Thyroid gland (tissue), 4 donors: Measurements from ENCODE around the gene LRRC8B. TPM values are rescaled to one million over a fixed set of nuclear protein-coding genes. Genes with fewer than 3 reads are reported as not detected.

Source experiments
- DNase-seq, 2 donors: peaks; one replicate each; pipeline ENCODE4 v3.0.0-alpha.2; 2019
- H3K27ac ChIP-seq, 3 donors: fragments of 200-600 bp; sonication (generic); 1 replicate in 2 of 3; 2 replicates in 1 of 3; pipeline ENCODE4 v1.5.1; 2016 to 2019; ENCODE audit warnings: mild to moderate bottlenecking in 1 of 3, moderate library complexity in 1 of 3
- H3K27me3 ChIP-seq: fragments of 200-600 bp; sonication (generic); one replicate; pipeline ENCODE4 v1.5.1; 2019
- H3K36me3 ChIP-seq, 2 donors: fragments of 200-600 bp; sonication (generic); one replicate each; pipeline ENCODE4 v1.5.1; 2016 to 2019
- H3K4me1 ChIP-seq, 2 donors: fragments of 200-600 bp; sonication (generic); one replicate each; pipeline ENCODE4 v1.5.1; 2017 to 2019
- H3K4me3 ChIP-seq, 3 donors: fragments of 200-600 bp; sonication (generic); replicated peaks in 1 of 3; 1 replicate in 2 of 3; 2 replicates in 1 of 3; pipeline ENCODE4 v1.5.1; 2016; ENCODE audit warnings: mild to moderate bottlenecking in 1 of 3
- H3K9me3 ChIP-seq: fragments of 200-600 bp; sonication (generic); one replicate; pipeline ENCODE4 v1.5.1; 2017
- POLR2A ChIP-seq, 2 donors: fragments of 450-650 bp; IDR thresholded peaks; one replicate each; pipeline ENCODE4 v1.6.1; 2017; ENCODE audit warnings: antibody characterized with exemption in 2 of 2, mild to moderate bottlenecking in 2 of 2, moderate library complexity in 1 of 2
- WGBS, 2 donors: methylation state at CpG; one replicate each; pipeline ENCODE4 v1.1.5; 2017; 5-methylcytosine and 5-hydroxymethylcytosine counted together
- intact Hi-C: fragments of 100-400 bp; cut with DNase I; formaldehyde crosslinking; loops from one replicate; pipeline ENCODE4 v1.15.1; 2023
- total RNA-seq, 4 donors: library from RNA; depleted of rRNA; stranded (reverse); fragments of >200 nt; gene quantifications; one replicate each; pipeline ENCODE4 v1.2.3, GENCODE V29; 2016
- TF ChIP-seq, protein P1 (sequence below), 6 experiments: fragments of 200-600 bp in 3 of 6; fragments of 450-650 bp in 3 of 6; sonication (generic) in 3 of 6; IDR thresholded peaks; one replicate each; pipeline ENCODE4 v1.5.1; 2016 to 2019; ENCODE audit warnings: antibody characterized with exemption in 6 of 6, mild to moderate bottlenecking in 2 of 6, inconsistent platforms in 1 of 6, moderate library complexity in 1 of 6

LRRC8B gene
- total RNA-seq, 4 donors from 2014 or later: 11.5 to 27.8 (median 24.4) TPM

DNA sequence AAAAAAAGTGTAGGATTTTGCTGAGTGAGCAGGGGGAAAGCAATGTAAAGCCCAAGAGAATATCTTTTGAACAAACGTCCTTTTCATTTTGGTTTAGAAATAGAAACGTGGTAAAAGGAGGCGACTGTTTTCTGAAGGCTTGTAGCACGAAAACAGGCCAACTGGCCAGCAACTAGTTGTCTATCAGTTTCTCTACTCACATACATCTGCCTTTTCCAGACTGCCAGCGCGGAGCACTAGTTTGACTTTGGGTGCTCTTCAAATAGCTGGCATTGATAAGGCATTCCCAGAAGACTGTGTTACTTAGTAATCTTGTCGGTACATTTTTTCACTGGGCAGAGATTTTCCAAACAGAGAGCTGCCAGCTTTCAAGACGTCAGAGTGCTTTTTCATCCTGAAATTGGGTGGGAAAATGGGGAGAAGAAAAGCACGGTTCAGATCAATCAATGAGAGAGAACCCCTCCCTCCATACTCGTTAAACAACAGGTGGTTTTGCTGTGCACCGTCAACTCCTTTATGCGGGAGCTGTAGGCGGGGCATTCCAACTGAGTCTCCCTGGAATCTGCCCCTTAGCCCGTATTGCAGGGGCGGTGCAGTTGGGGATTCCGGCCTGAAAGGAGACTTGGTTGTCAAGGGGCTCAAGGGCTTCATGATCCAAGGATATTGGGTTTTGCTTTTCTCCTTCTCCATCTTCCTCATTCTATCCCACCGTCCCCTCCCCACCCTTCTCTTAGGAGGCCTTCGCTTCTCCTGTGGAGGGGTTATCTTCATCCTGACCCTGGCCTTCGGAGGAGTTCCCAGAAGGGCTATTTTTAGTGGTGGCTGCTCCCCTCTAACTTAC, 107.4 kb downstream of the LRRC8B start:
- Histone ChIP-seq H3K36me3 (no peaks in the 10 kb centered on the region), H3K4me1 (no peaks in the 10 kb centered on the region), H3K4me3 (peak overlapping the region; percentile 71 to 91 (median 72)), H3K27me3 (no peaks in the 10 kb centered on the region), H3K9me3 (no peaks in the 10 kb centered on the region), H3K27ac (peak overlapping the region; percentile 59 to 82 (median 62))
- no peak for DNase-seq
- no peak for TF ChIP-seq POLR2A (IDR thresholded peaks at IDR 0.05)
- TF ChIP-seq, protein P1, sequence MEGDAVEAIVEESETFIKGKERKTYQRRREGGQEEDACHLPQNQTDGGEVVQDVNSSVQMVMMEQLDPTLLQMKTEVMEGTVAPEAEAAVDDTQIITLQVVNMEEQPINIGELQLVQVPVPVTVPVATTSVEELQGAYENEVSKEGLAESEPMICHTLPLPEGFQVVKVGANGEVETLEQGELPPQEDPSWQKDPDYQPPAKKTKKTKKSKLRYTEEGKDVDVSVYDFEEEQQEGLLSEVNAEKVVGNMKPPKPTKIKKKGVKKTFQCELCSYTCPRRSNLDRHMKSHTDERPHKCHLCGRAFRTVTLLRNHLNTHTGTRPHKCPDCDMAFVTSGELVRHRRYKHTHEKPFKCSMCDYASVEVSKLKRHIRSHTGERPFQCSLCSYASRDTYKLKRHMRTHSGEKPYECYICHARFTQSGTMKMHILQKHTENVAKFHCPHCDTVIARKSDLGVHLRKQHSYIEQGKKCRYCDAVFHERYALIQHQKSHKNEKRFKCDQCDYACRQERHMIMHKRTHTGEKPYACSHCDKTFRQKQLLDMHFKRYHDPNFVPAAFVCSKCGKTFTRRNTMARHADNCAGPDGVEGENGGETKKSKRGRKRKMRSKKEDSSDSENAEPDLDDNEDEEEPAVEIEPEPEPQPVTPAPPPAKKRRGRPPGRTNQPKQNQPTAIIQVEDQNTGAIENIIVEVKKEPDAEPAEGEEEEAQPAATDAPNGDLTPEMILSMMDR (IDR thresholded peaks at IDR 0.05): no peak
- WGBS, 2 donors: 35 to 36% methylated on average over 19 of the region's 19 CpGs
- intact Hi-C loops: loop anchor here (5.0 kb wide), 1 partner anchor 130 kb away; no protein-coding TSS in a partner anchor

DNA sequence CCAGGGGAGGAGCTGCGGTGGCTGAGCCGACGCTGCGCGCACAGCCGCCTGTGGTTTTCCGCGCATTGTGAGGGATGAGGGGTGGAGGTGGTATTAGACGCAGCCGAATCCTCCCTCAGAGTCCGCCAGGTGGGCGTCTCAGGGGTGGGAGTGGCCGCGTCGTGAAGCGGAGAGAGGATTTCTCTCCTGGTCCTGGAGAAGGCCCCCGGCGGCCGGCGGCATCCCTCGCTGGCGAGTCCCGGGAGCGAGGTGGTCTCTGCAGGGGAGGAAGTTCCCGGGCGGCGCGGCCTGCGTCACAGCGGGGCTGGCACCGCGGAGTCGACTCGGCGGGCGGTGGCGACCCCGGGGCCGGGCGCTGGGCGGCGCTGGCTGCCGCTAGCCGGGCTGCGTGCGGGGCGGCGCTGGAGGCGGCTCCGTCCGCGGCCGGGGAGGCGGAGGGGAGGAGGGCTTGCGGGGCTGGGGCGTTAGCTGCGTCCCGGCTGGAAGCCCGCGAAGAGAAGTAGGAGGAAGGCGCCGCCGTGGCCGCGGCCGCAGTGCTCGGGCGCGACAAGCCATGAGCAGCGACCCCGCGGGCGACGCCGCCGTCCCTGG, 108.1 kb downstream of the LRRC8B start, which contains the start of gene LRRC8C:
Gene LRRC8C (plus strand): TSS at position 464 of the 591 bp plus-strand sequence. CDS start 53,354 bp downstream, outside the sequence.
- peak; percentile 71 to 76 for DNase-seq
- intact Hi-C loops: loop anchor here (5.0 kb wide), 1 partner anchor 130 kb away; no protein-coding TSS in a partner anchor
- TF ChIP-seq, protein P1 (IDR thresholded peaks at IDR 0.05): peak in 3 of 6 experiments; percentile 62 to 83 (median 69)
- TF ChIP-seq POLR2A (IDR thresholded peaks at IDR 0.05): peak in 1 of 2 donors; percentile 55
- Histone ChIP-seq H3K27ac (peak within 1 kb of the TSS; percentile 66 to 82 (median 69)), H3K27me3 (no peaks in the 10 kb centered on the region), H3K4me3 (peak within 1 kb of the TSS; percentile 71 to 91 (median 72)), H3K4me1 (no peaks in the 10 kb centered on the region), H3K9me3 (no peaks in the 10 kb centered on the region), H3K36me3 (no peaks in the 10 kb centered on the region)
- 0 to 5% methylated on average over 4 to 8 of the region's 76 CpGs for WGBS, 2 donors

DNA sequence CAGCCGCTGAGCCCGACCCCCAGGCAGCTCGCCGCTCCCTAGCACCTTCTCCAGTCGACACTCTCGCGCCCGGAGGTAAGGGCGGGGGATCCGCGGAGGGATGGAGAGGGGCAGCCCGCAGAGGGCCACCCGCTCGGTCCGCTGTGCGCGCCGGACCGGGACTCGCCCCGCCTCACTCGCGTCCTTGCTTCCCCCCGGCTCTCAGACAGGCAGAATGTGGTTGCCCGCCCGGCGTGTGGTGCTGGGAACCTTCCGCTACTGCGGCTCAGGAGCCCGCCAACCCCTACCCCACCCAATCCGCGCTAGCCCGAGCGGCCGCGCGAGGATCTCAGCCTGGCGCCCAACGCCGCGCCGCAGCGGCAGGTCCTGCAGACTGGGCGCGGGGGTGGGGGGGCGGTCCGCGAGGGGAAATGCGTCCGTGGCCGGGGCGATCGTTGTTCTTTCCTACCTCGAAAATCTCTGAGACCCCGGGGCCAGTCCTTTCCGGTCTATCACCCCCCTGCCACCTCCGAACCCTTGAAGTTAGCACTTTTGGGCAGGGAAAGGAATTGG, 108.7 kb downstream of the LRRC8B start:
- Histone ChIP-seq H3K4me1 (no peaks in the 10 kb centered on the region), H3K27ac (peak overlapping the region; percentile 66 to 82 (median 69)), H3K27me3 (no peaks in the 10 kb centered on the region), H3K4me3 (peak overlapping the region; percentile 70 to 91 (median 72)), H3K9me3 (no peaks in the 10 kb centered on the region), H3K36me3 (no peaks in the 10 kb centered on the region)
- intact Hi-C loops: loop anchor here (5.0 kb wide), 1 partner anchor 129 kb away; no protein-coding TSS in a partner anchor
- WGBS, 2 donors: 0 to 2% methylated on average over 8 to 19 of the region's 57 CpGs
- DNase-seq: peak; percentile 50 to 53
- TF ChIP-seq POLR2A (IDR thresholded peaks at IDR 0.05): no peak
- TF ChIP-seq, protein P1 (IDR thresholded peaks at IDR 0.05): no peak

DNA sequence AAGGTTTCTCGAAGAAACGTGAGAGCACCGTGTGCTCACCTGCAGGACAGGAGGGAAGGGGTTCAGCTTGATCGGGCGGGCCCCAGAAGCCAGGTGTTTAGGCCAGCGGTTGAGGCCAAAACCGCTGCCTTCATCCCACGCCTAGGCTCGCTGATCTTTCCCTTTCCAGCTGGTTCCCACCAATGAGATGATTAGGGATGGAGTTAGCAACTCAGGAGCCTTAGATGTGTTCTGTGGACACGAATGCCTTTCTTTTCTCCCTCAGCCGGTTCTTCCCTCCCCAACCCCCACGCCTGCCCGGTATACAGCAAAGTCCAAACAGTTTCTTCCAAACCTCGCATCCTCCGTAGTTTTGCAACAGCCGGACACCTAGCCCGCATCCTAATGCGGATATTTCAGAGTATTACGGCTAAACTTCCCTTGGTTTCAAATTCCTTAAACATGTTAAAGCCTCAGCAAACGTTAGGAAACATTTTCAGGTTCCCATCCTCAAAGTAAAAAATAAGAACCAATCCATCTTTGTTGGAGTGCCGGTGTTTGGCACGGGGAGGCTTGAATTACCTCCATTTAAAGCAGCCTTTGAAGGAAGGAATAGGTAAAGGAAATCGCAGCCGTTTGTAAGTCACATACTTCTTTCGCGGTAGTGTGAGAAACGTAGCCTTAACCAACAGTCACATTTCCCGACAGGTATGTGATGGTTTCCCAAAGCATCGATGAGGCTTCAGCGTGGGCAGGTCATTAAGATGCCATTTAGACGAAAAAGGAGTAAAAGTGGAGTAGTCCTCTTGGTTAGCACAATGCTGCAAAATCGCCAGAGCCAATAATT, 109.4 kb downstream of the LRRC8B start:
- DNase-seq: no peak
- Histone ChIP-seq H3K27ac (peak overlapping the region; percentile 66 to 82 (median 69)), H3K4me3 (peak overlapping the region; percentile 70 to 91 (median 72)), H3K27me3 (no peaks in the 10 kb centered on the region), H3K9me3 (no peaks in the 10 kb centered on the region), H3K4me1 (no peaks in the 10 kb centered on the region), H3K36me3 (no peaks in the 10 kb centered on the region)
- intact Hi-C loops: loop anchor here (5.0 kb wide), 1 partner anchor 128 kb away; no protein-coding TSS in a partner anchor
- WGBS, 2 donors: 15 to 16% methylated on average over 30 to 32 of the region's 32 CpGs
- TF ChIP-seq, protein P1 (IDR thresholded peaks at IDR 0.05): no peak
- no peak for TF ChIP-seq POLR2A (IDR thresholded peaks at IDR 0.05)
